Gastroesophageal sphincter (tissue), 4 donors: Measurements from ENCODE around the gene PAIP1. TPM values are rescaled to one million over a fixed set of nuclear protein-coding genes. Genes with fewer than 3 reads are reported as not detected.
"Not testable (repeated sequence)": the region's sequence is repeated elsewhere in the genome, so short reads cannot be mapped to it uniquely, and the experiment has no call there.

Experiments used
- ATAC-seq: fragments of 150-250 bp; one replicate; pipeline ENCODE4 v1.9.1; 2016; ENCODE audit warnings: mild to moderate bottlenecking, moderate library complexity
- H3K27ac ChIP-seq, 4 donors: fragments of 200-600 bp; sonication (generic) in 3 of 4; 1 replicate in 3 of 4; 2 replicates in 1 of 4; pipeline ENCODE4 v1.5.1; 2016 to 2019
- H3K27me3 ChIP-seq: fragments of 200-600 bp; sonication (generic); one replicate; pipeline ENCODE4 v1.5.1; 2019
- H3K36me3 ChIP-seq, 2 donors: fragments of 200-600 bp; sonication (generic); one replicate each; pipeline ENCODE4 v1.5.1; 2019; ENCODE audit warnings: control low read depth in 1 of 2
- H3K4me1 ChIP-seq, 3 donors: fragments of 200-600 bp; sonication (generic); 1 replicate in 2 of 3; 2 replicates in 1 of 3; pipeline ENCODE4 v1.5.1; 2016 to 2019; ENCODE audit warnings: control low read depth in 2 of 3
- H3K4me3 ChIP-seq, 2 donors: fragments of 200-600 bp; sonication (generic); one replicate each; pipeline ENCODE4 v1.5.1; 2019; ENCODE audit warnings: mild to moderate bottlenecking in 1 of 2, moderate library complexity in 1 of 2
- H3K9me3 ChIP-seq, 3 donors: fragments of 200-600 bp; sonication (generic); one replicate each; pipeline ENCODE4 v1.5.1; 2017 to 2019; ENCODE audit warnings: control low read depth in 2 of 3
- CTCF ChIP-seq, 4 experiments: fragments of 200-600 bp in 2 of 4; fragments of 450-650 bp in 2 of 4; sonication (generic) in 1 of 4; IDR thresholded peaks; one replicate each; pipeline ENCODE4 v1.5.1; 2017 to 2019; ENCODE audit warnings: antibody characterized with exemption in 4 of 4, mild to moderate bottlenecking in 2 of 4, moderate library complexity in 2 of 4
- EP300 ChIP-seq: sonication (generic); formaldehyde crosslinking; IDR thresholded peaks from one replicate; pipeline ENCODE4 v1.6.1; 2017; ENCODE audit warnings: antibody characterized with exemption, mild to moderate bottlenecking
- POLR2A ChIP-seq, 2 donors: fragments of 450-650 bp; IDR thresholded peaks; one replicate each; pipeline ENCODE4 v1.6.1; 2017; ENCODE audit warnings: antibody characterized with exemption in 2 of 2, mild to moderate bottlenecking in 2 of 2, moderate library complexity in 1 of 2
- POLR2AphosphoS5 ChIP-seq: sonication (generic); formaldehyde crosslinking; IDR thresholded peaks from one replicate; pipeline ENCODE4 v1.6.1; 2017; ENCODE audit warnings: antibody characterized with exemption
- WGBS, 2 donors: methylation state at CpG; one replicate each; pipeline ENCODE4 v1.1.5; 2018; ENCODE audit warnings: low coverage in 1 of 2; 5-methylcytosine and 5-hydroxymethylcytosine counted together
- total RNA-seq, 4 donors: library from RNA; depleted of rRNA; stranded (reverse); fragments of >200 nt; gene quantifications; one replicate each; pipeline ENCODE4 v1.1.0, GENCODE V29; 2016

The PAIP1 gene
- total RNA-seq, 4 donors from 2014 or later = 86.3 to 127 (median 107) TPM

- H3K9me3 ChIP-seq = no peaks in the 10 kb centered on the region
- no peaks in the 10 kb centered on the region for H3K27me3 ChIP-seq
- no peak overlapping the region for H3K27ac ChIP-seq
- TF ChIP-seq POLR2AphosphoS5 (no peak), POLR2A (IDR thresholded peaks at IDR 0.05) (no peak), CTCF (IDR thresholded peaks at IDR 0.05) (no peak)
- no peak for ATAC-seq
- H3K4me1 ChIP-seq = no peaks in the 10 kb centered on the region
- 33 to 86% methylated on average over 1 of the region's 1 CpG for WGBS, 2 donors
- no peak overlapping the region for H3K4me3 ChIP-seq
- peaks cover 0 to 8% of the 10 kb centered on the region in 2 donors for H3K36me3 ChIP-seq
Measured at GRCh38 chr5:43581398-43581797, 24.5 kb upstream of the PAIP1 start.

- H3K4me3 ChIP-seq, H3K27me3 ChIP-seq, H3K27ac ChIP-seq, H3K4me1 ChIP-seq, H3K9me3 ChIP-seq, H3K36me3 ChIP-seq, ATAC-seq: not testable (repeated sequence)
- WGBS, 2 donors = 76 to 86% methylated on average over 9 of the region's 10 CpGs
Measured at GRCh38 chr5:43580402-43581210, 23.7 kb upstream of the PAIP1 start.

- 24 to 38% methylated on average over 1 of the region's 1 CpG for WGBS, 2 donors
- peaks cover 0 to 8% of the 10 kb centered on the region in 2 donors for H3K36me3 ChIP-seq
- peak overlapping the region in 3 of 4 donors; percentile 72 to 79 (median 77) for H3K27ac ChIP-seq
- TF ChIP-seq EP300 (no peak), POLR2AphosphoS5 (no peak), CTCF (IDR thresholded peaks at IDR 0.05) (no peak), POLR2A (IDR thresholded peaks at IDR 0.05) (no peak)
- no peaks in the 10 kb centered on the region for H3K27me3 ChIP-seq
- H3K4me3 ChIP-seq = no peak overlapping the region
- no peaks in the 10 kb centered on the region for H3K9me3 ChIP-seq
- no peak for ATAC-seq
- peaks cover 3 to 31% (median 13%) of the 10 kb centered on the region in 3 donors for H3K4me1 ChIP-seq
Measured at GRCh38 chr5:43573058-43573457, 16.2 kb upstream of the PAIP1 start.

GRCh38 chr5:43572357-43572756 lies 15.5 kb upstream of the PAIP1 start:
- Histone ChIP-seq H3K27ac (peak overlapping the region; percentile 72 to 80 (median 78)), H3K36me3 (peaks cover 0 to 8% of the 10 kb centered on the region in 2 donors), H3K4me3 (no peak overlapping the region), H3K9me3 (no peaks in the 10 kb centered on the region), H3K27me3 (no peaks in the 10 kb centered on the region), H3K4me1 (peaks cover 3 to 31% (median 13%) of the 10 kb centered on the region in 3 donors)
- ATAC-seq = no peak
- WGBS, 2 donors = 8 to 15% methylated on average over 2 of the region's 2 CpGs
- no peak for TF ChIP-seq POLR2A (IDR thresholded peaks at IDR 0.05)
- TF ChIP-seq POLR2AphosphoS5 = no peak
- no peak for TF ChIP-seq CTCF (IDR thresholded peaks at IDR 0.05)
- no peak for TF ChIP-seq EP300

- Histone ChIP-seq H3K27ac (peak overlapping the region; percentile 72 to 80 (median 78)), H3K36me3 (peaks cover 0 to 8% of the 10 kb centered on the region in 2 donors), H3K4me3 (peak overlapping the region; percentile 34 to 43), H3K27me3 (no peaks in the 10 kb centered on the region), H3K9me3 (no peaks in the 10 kb centered on the region), H3K4me1 (peaks cover 3 to 31% (median 13%) of the 10 kb centered on the region in 3 donors)
- no peak for TF ChIP-seq POLR2AphosphoS5
- TF ChIP-seq POLR2A (IDR thresholded peaks at IDR 0.05) = no peak
- TF ChIP-seq CTCF (IDR thresholded peaks at IDR 0.05) = no peak
- no peak for TF ChIP-seq EP300
- peak; percentile 79 for ATAC-seq
- WGBS, 2 donors = 22 to 26% methylated on average over 5 of the region's 5 CpGs
Measured at GRCh38 chr5:43571237-43571636, 14.4 kb upstream of the PAIP1 start.
